IMR-90 (cell line): ENCODE data around the gene NADSYN1. TPM values are rescaled to one million over a fixed set of nuclear protein-coding genes. Genes with fewer than 3 reads are reported as not detected.
"Not testable (repeated sequence)": the region's sequence is repeated elsewhere in the genome, so short reads cannot be mapped to it uniquely, and the experiment has no call there.

Experiments used
- ATAC-seq: fragments of 200-7000 bp; cut with Tn5 transposase; 2 replicates; pipeline ENCODE4 v1.9.1; 2020; ENCODE audit warnings: low read depth, mild to moderate bottlenecking, moderate library complexity
- BruUV-seq: library from RNA; stranded (reverse); fragments of 400-500 nt; replicated peaks from 2 replicates; lab custom pipeline; 2021; lab: Mats Ljungman, UMichigan
- CTCF ChIA-PET: fragments of 300-600 bp; formaldehyde crosslinking; extraction: SDS; loops from one replicate; lab custom pipeline; 2021; ENCODE audit warnings: antibody characterized with exemption; lab: Yijun Ruan, JAX
- POLR2A ChIA-PET: fragments of 300-600 bp; sonication (Branson Sonifier 250); formaldehyde crosslinking; loops from one replicate; lab custom pipeline; 2022; ENCODE audit warnings: antibody characterized with exemption; ENCODE audit not compliant: unreplicated experiment; lab: Charles Lee
- DNase-seq: peaks from one replicate; pipeline ENCODE4 v3.0.0; 2013
- H2AFZ ChIP-seq: replicated peaks from 2 replicates; pipeline ENCODE3; 2013; ENCODE audit warnings: low read length, mild to moderate bottlenecking; ENCODE audit not compliant: poor library complexity
- H2AK5ac ChIP-seq: 2 replicates; pipeline ENCODE4 v1.6.1; 2013; ENCODE audit warnings: low read depth, low read length, inconsistent platforms
- H2AK9ac ChIP-seq: replicated peaks from 2 replicates; pipeline ENCODE3; 2013; ENCODE audit warnings: mild to moderate bottlenecking, low read depth, low read length, moderate library complexity; ENCODE audit not compliant: poor library complexity
- H2BK120ac ChIP-seq: 2 replicates; pipeline ENCODE4 v1.6.1; 2013; ENCODE audit warnings: low read depth, low read length, inconsistent platforms
- H2BK15ac ChIP-seq: 3 replicates; pipeline ENCODE4 v1.6.1; 2013; ENCODE audit warnings: low read depth, low read length, inconsistent platforms
- H2BK20ac ChIP-seq: 2 replicates; pipeline ENCODE4 v1.6.1; 2013; ENCODE audit warnings: low read depth, mild to moderate bottlenecking, inconsistent platforms, low read length, moderate library complexity
- H2BK5ac ChIP-seq: 2 replicates; pipeline ENCODE4 v1.6.1; 2013; ENCODE audit warnings: mild to moderate bottlenecking, low read depth, low read length, inconsistent platforms; ENCODE audit not compliant: poor library complexity, severe bottlenecking
- H3K14ac ChIP-seq: replicated peaks from 2 replicates; pipeline ENCODE4 v1.6.1; 2013; ENCODE audit warnings: low read depth, low read length, inconsistent platforms
- H3K18ac ChIP-seq: 2 replicates; pipeline ENCODE4 v1.6.1; 2013; ENCODE audit warnings: low read depth, low read length, control low read depth
- H3K23ac ChIP-seq: 2 replicates; pipeline ENCODE4 v1.6.1; 2013; ENCODE audit warnings: low read depth, low read length, inconsistent platforms
- H3K27ac ChIP-seq: 2 replicates; pipeline ENCODE4 v1.5.1; 2013; ENCODE audit warnings: mild to moderate bottlenecking, control low read depth, low read length; ENCODE audit not compliant: insufficient read depth
- H3K27me3 ChIP-seq: 2 replicates; pipeline ENCODE4 v1.6.1; 2013; ENCODE audit warnings: low read length; ENCODE audit not compliant: control insufficient read depth, insufficient read depth
- H3K36me3 ChIP-seq: 2 replicates; pipeline ENCODE4 v1.6.1; 2013; ENCODE audit warnings: low read length, mixed read lengths; ENCODE audit not compliant: control insufficient read depth, insufficient read depth
- H3K4ac ChIP-seq: 2 replicates; pipeline ENCODE4 v1.6.1; 2013; ENCODE audit warnings: low read depth, low read length, inconsistent platforms
- H3K4me1 ChIP-seq: 2 replicates; pipeline ENCODE4 v1.6.1; 2013; ENCODE audit warnings: low read length, mixed read lengths; ENCODE audit not compliant: control insufficient read depth, insufficient read depth
- H3K4me2 ChIP-seq: 2 replicates; pipeline ENCODE4 v1.6.1; 2013; ENCODE audit warnings: low read depth, mild to moderate bottlenecking, control low read depth, low read length, moderate library complexity
- H3K4me3 ChIP-seq: 2 replicates; pipeline ENCODE4 v1.5.1; 2013; ENCODE audit warnings: low read depth, mild to moderate bottlenecking, control low read depth, low read length, moderate library complexity; ENCODE audit not compliant: insufficient read depth
- H3K56ac ChIP-seq: 2 replicates; pipeline ENCODE4 v1.6.1; 2013; ENCODE audit warnings: low read length, inconsistent platforms; ENCODE audit not compliant: insufficient read depth; ENCODE audit errors: extremely low read depth
- H3K79me1 ChIP-seq, 2 experiments: 2 replicates each; pipeline ENCODE4 v1.6.1; 2013; ENCODE audit warnings: low read length in 2 of 2, inconsistent platforms in 1 of 2, low read depth in 1 of 2
- H3K9ac ChIP-seq: 2 replicates; pipeline ENCODE4 v1.6.1; 2013; ENCODE audit warnings: low read depth, low read length, control low read depth
- H3K9me1 ChIP-seq: 2 replicates; pipeline ENCODE4 v1.6.1; 2013; ENCODE audit warnings: low read length, inconsistent platforms; ENCODE audit not compliant: insufficient read depth
- H3K9me3 ChIP-seq: 2 replicates; pipeline ENCODE4 v1.6.1; 2013; ENCODE audit warnings: low read length; ENCODE audit not compliant: control insufficient read depth, insufficient read depth
- H4K20me1 ChIP-seq: 2 replicates; pipeline ENCODE4 v1.6.1; 2013; ENCODE audit warnings: low read length, inconsistent platforms; ENCODE audit not compliant: insufficient read depth
- H4K5ac ChIP-seq: 2 replicates; pipeline ENCODE4 v1.6.1; 2013; ENCODE audit warnings: mild to moderate bottlenecking, low read depth, low read length, control low read depth
- H4K8ac ChIP-seq, 2 experiments: 2 replicates each; pipeline ENCODE4 v1.6.1; 2013; ENCODE audit warnings: low read depth in 2 of 2, low read length in 2 of 2, control low read depth in 1 of 2, inconsistent platforms in 1 of 2
- H4K91ac ChIP-seq: 2 replicates; pipeline ENCODE4 v1.6.1; 2013; ENCODE audit warnings: low read depth, low read length, inconsistent platforms; ENCODE audit not compliant: insufficient read depth
- MAZ ChIP-seq: IDR thresholded peaks from 2 replicates; pipeline ENCODE4 v1.6.1; 2012; ENCODE audit warnings: low read depth, mild to moderate bottlenecking, low read length, improper control_type of control experiment, moderate library complexity, borderline replicate concordance
- MXI1 ChIP-seq: IDR thresholded peaks from 2 replicates; pipeline ENCODE4 v1.6.1; 2012; ENCODE audit warnings: low read depth, mild to moderate bottlenecking, low read length, moderate library complexity, borderline replicate concordance
- POLR2A ChIP-seq: IDR thresholded peaks from 2 replicates; pipeline ENCODE4 v1.6.1; 2012; ENCODE audit warnings: mild to moderate bottlenecking, low read depth, low read length
- USF2 ChIP-seq: fragments of 150-350 bp; IDR thresholded peaks from 2 replicates; pipeline ENCODE4 v1.6.1; 2017; ENCODE audit warnings: mild to moderate bottlenecking, antibody characterized with exemption, low read length, low read depth
- WGBS, 2 experiments: methylation state at CpG; one replicate each; pipeline versions ENCODE4 v1.1.5 to v1.1.7; 2013; ENCODE audit warnings: missing lambda C conversion rate in 2 of 2; ENCODE audit not compliant: insufficient read length in 1 of 2; ENCODE audit errors: extremely low coverage in 2 of 2; 5-methylcytosine and 5-hydroxymethylcytosine counted together
- dilution Hi-C: fragments of 300-500 bp; cut with HindIII; formaldehyde crosslinking; loops from one replicate; pipeline ENCODE4 v1.14.3; 2018; ENCODE audit warnings: low sequenced_read_pairs; ENCODE audit not compliant: unreplicated experiment
- in situ Hi-C: fragments of 300-500 bp; cut with MboI; formaldehyde crosslinking; loops from 3 replicates; pipeline ENCODE4 v1.14.3; 2019; ENCODE audit warnings: low sequenced_read_pairs, inconsistent platforms, mixed read lengths
- intact Hi-C: fragments of 100-400 bp; cut with micrococcal nuclease; formaldehyde crosslinking; loops from 2 replicates; pipeline ENCODE4 v1.10.0; 2022
- polyA plus RNA-seq, 3 experiments: library from polyadenylated mRNA; depleted of rRNA; stranded (reverse); fragments of >200 nt; gene quantifications; 2 replicates each; pipeline ENCODE4 v1.2.3, GENCODE V29; 2012; ENCODE audit warnings: low replicate concordance in 1 of 3
- total RNA-seq: library from RNA; depleted of rRNA; stranded (reverse); fragments of >200 nt; gene quantifications from 2 replicates; pipeline ENCODE4 v1.2.3, GENCODE V29; 2012

NADSYN1 gene
- total and polyA plus RNA-seq, 2 of the 4 experiments (the other 2 are of a cell fraction): 69.5 to 70.4 TPM

- H2BK5ac ChIP-seq: no peak overlapping the region
- no peak overlapping the region for H3K56ac ChIP-seq
- H3K9me1 ChIP-seq: no peaks in the 10 kb centered on the region
- intact Hi-C loops: loop anchor here (10.0 kb wide), 1 partner anchor 297 kb away; no protein-coding TSS in a partner anchor
- H3K27me3 ChIP-seq: peaks cover 17% of the 10 kb centered on the region
- H3K36me3 ChIP-seq: no peaks in the 10 kb centered on the region
- H2AFZ ChIP-seq: no peak overlapping the region
- H3K14ac ChIP-seq: no peak overlapping the region
- H3K4ac ChIP-seq: no peak overlapping the region
- no peak overlapping the region for H3K27ac ChIP-seq
- no peaks in the 10 kb centered on the region for H4K20me1 ChIP-seq
- no peak overlapping the region for H3K18ac ChIP-seq
- no peak overlapping the region for H2BK15ac ChIP-seq
- in situ Hi-C loops: no loop called here
- H3K4me3 ChIP-seq: no peak overlapping the region
- no peak overlapping the region for H4K5ac ChIP-seq
- ATAC-seq: no peak
- H3K79me1 ChIP-seq: no peaks in the 10 kb centered on the region
- no peak overlapping the region for H3K9ac ChIP-seq
- H3K4me2 ChIP-seq: no peak overlapping the region
- DNase-seq: no peak
- no peak overlapping the region for H2BK120ac ChIP-seq
- H2AK5ac ChIP-seq: no peak overlapping the region
- ChIA-PET CTCF (no interaction called here), POLR2A (no interaction called here)
- no peak overlapping the region for H2BK20ac ChIP-seq
- no peak overlapping the region for H4K8ac ChIP-seq
- no TSS peak for BruUV-seq
- 76% methylated on average over 2 of the region's 12 CpGs; no CpG with 5 or more reads in 1 of the 2 experiments for whole genome bisulfite sequencing, 2 experiments
- H3K23ac ChIP-seq: no peak overlapping the region
- dilution Hi-C loops: no loop called here
- no peak overlapping the region for H2AK9ac ChIP-seq
- TF ChIP-seq MAZ: no peak
- TF ChIP-seq POLR2A: no peak
- TF ChIP-seq MXI1: no peak
- TF ChIP-seq USF2: no peak
- no peaks in the 10 kb centered on the region for H3K9me3 ChIP-seq
- no peak overlapping the region for H4K91ac ChIP-seq
- no peaks in the 10 kb centered on the region for H3K4me1 ChIP-seq
Measured at GRCh38 chr11:71421392-71421950, 31.5 kb upstream of the NADSYN1 start.

- CTCF ChIA-PET, H3K14ac ChIP-seq, DNase-seq: not testable (repeated sequence)
Measured at GRCh38 chr11:71422318-71422717, 30.7 kb upstream of the NADSYN1 start.

More at GRCh38 chr11:71422318-71422717, 30.7 kb upstream of the NADSYN1 start:
- H3K18ac ChIP-seq, H3K9ac ChIP-seq, dilution Hi-C loops, H2AK9ac ChIP-seq, H3K27ac ChIP-seq, H2AFZ ChIP-seq, H3K4ac ChIP-seq, H4K91ac ChIP-seq, H3K4me1 ChIP-seq, H2AK5ac ChIP-seq, H3K23ac ChIP-seq, H4K20me1 ChIP-seq, H2BK20ac ChIP-seq, H3K4me3 ChIP-seq, POLR2A ChIA-PET, in situ Hi-C loops, H3K56ac ChIP-seq, ATAC-seq, H3K36me3 ChIP-seq, H3K4me2 ChIP-seq, H4K5ac ChIP-seq, H2BK5ac ChIP-seq, H2BK120ac ChIP-seq, H3K79me1 ChIP-seq, BruUV-seq, H3K9me1 ChIP-seq, H2BK15ac ChIP-seq, H3K9me3 ChIP-seq, H4K8ac ChIP-seq: not testable (repeated sequence)
- WGBS, 2 experiments: no CpG with 5 or more reads among the region's 3 CpGs
- peaks cover 15% of the 10 kb centered on the region for H3K27me3 ChIP-seq
- intact Hi-C loops: loop anchor here (10.0 kb wide), 1 partner anchor 298 kb away; no protein-coding TSS in a partner anchor
